Keratinocyte (primary cell): ENCODE results near the gene SELE. TPM values are rescaled to one million over a fixed set of nuclear protein-coding genes. Genes with fewer than 3 reads are reported as not detected.

Experiments used
- DNase-seq: peaks from one replicate; pipeline ENCODE4 v3.0.0-alpha.2; 2011; ENCODE audit warnings: low read depth, missing footprints, low spot score
- FAIRE-seq: peaks from 2 replicates; lab custom pipeline; 2011; peaks lifted over from hg19 to GRCh38; lab: Jason Lieb, UNC
- H2AFZ ChIP-seq: 2 replicates; pipeline ENCODE4 v1.6.0; 2012; ENCODE audit warnings: low read length, control low read depth, inconsistent platforms; ENCODE audit not compliant: control insufficient read depth
- H3K27ac ChIP-seq: 2 replicates; pipeline ENCODE4 v1.5.1; 2011; ENCODE audit warnings: low read length; ENCODE audit not compliant: control insufficient read depth, insufficient read depth
- H3K27me3 ChIP-seq: 3 replicates; pipeline ENCODE4 v1.6.0; 2011; ENCODE audit warnings: low read length; ENCODE audit not compliant: control insufficient read depth, insufficient read depth; ENCODE audit errors: extremely low read depth
- H3K36me3 ChIP-seq, 2 experiments: 2 replicates in 1 of 2; 3 replicates in 1 of 2; pipeline ENCODE4 v1.5.1; 2011; ENCODE audit warnings: low read length in 2 of 2, mild to moderate bottlenecking in 1 of 2; ENCODE audit not compliant: control insufficient read depth in 2 of 2, insufficient read depth in 2 of 2; ENCODE audit errors: extremely low read depth in 1 of 2
- H3K4me1 ChIP-seq: 3 replicates; pipeline ENCODE4 v1.5.1; 2011; ENCODE audit warnings: low read length; ENCODE audit not compliant: control insufficient read depth, insufficient read depth; ENCODE audit errors: extremely low read depth
- H3K4me2 ChIP-seq: 3 replicates; pipeline ENCODE4 v1.6.0; 2011; ENCODE audit warnings: low read depth, low read length; ENCODE audit not compliant: control insufficient read depth, insufficient read depth; ENCODE audit errors: extremely low read depth
- H3K4me3 ChIP-seq, 3 experiments: fragments of 200-600 bp in 1 of 3; sonication (generic) in 1 of 3; 2 replicates in 2 of 3; 3 replicates in 1 of 3; pipeline ENCODE4 v1.5.1; 2011 to 2016; ENCODE audit warnings: low read length in 3 of 3, mild to moderate bottlenecking in 3 of 3, control low read depth in 2 of 3, inconsistent platforms in 1 of 3, low read depth in 1 of 3, mixed read lengths in 1 of 3, mixed run types in 1 of 3, moderate library complexity in 1 of 3; ENCODE audit not compliant: control insufficient read depth in 2 of 3, insufficient read depth in 2 of 3; ENCODE audit errors: extremely low read depth in 1 of 3
- H3K79me2 ChIP-seq: 2 replicates; pipeline ENCODE4 v1.6.0; 2012; ENCODE audit warnings: low read length; ENCODE audit not compliant: control insufficient read depth, insufficient read depth
- H3K9ac ChIP-seq: 3 replicates; pipeline ENCODE4 v1.6.0; 2011; ENCODE audit warnings: low read length; ENCODE audit not compliant: control insufficient read depth, insufficient read depth; ENCODE audit errors: extremely low read depth
- H3K9me1 ChIP-seq: 3 replicates; pipeline ENCODE4 v1.6.0; 2011; ENCODE audit warnings: low read length; ENCODE audit not compliant: control insufficient read depth, insufficient read depth; ENCODE audit errors: extremely low read depth
- H3K9me3 ChIP-seq: 2 replicates; pipeline ENCODE4 v1.5.1; 2012; ENCODE audit warnings: low read depth, low read length; ENCODE audit not compliant: control insufficient read depth
- H4K20me1 ChIP-seq: 3 replicates; pipeline ENCODE4 v1.6.0; 2011; ENCODE audit warnings: low read length; ENCODE audit not compliant: control insufficient read depth, insufficient read depth; ENCODE audit errors: extremely low read depth
- CTCF ChIP-seq, 3 experiments: IDR thresholded peaks in 1 of 3; conservative IDR thresholded peaks in 1 of 3; optimal IDR thresholded peaks in 1 of 3; 2 replicates in 2 of 3; 3 replicates in 1 of 3; pipeline versions ENCODE3 to v1.5.1; 2011; ENCODE audit warnings: low read length in 3 of 3, mild to moderate bottlenecking in 3 of 3, moderate library complexity in 2 of 3, control low read depth in 1 of 3, inconsistent platforms in 1 of 3; ENCODE audit not compliant: insufficient read depth in 2 of 3; ENCODE audit errors: extremely low read depth in 1 of 3
- EZH2 ChIP-seq: IDR thresholded peaks from one replicate; pipeline ENCODE4 v1.6.1; 2012; ENCODE audit warnings: inconsistent platforms, mild to moderate bottlenecking, low read length, moderate library complexity
- dilution Hi-C: fragments of 300-500 bp; cut with MboI; formaldehyde crosslinking; loops from one replicate; pipeline ENCODE4 v1.7.0; 2020; ENCODE audit warnings: low sequenced_read_pairs; ENCODE audit not compliant: extremely low pct_ligation_motif_present
- polyA plus RNA-seq, 5 experiments: library from polyadenylated mRNA; depleted of rRNA in 3 of 5; stranded (reverse) in 3 of 5; stranded (forward) in 1 of 5; unstranded in 1 of 5; fragments of >200 nt; gene quantifications; 1 replicate in 1 of 5; 2 replicates in 3 of 5; 3 replicates in 1 of 5; pipeline versions ENCODE4 v1.2.1 to v1.2.3, GENCODE V29; 2011 to 2012; ENCODE audit warnings: missing spikeins in 2 of 5, low read depth in 1 of 5, low replicate concordance in 1 of 5

The SELE gene
- polyA plus RNA-seq, 1 donor (not counting 4 experiments of a cell fraction or from before 2014, with no cell fraction given): not detected

- FAIRE-seq: no peak
- dilution Hi-C loops: no loop called here
Observed at GRCh38 chr1:169708647-169709046, 25.2 kb downstream of the SELE start.

GRCh38 chr1:169707912-169708604 lies 25.8 kb downstream of the SELE start:
- Histone ChIP-seq H3K9me1 (no peaks in the 10 kb centered on the region), H3K4me2 (no peak overlapping the region), H3K9ac (no peak overlapping the region), H3K4me3 (no peak overlapping the region), H3K36me3 (no peaks in the 10 kb centered on the region), H3K79me2 (no peaks in the 10 kb centered on the region), H2AFZ (no peak overlapping the region), H3K27me3 (no peaks in the 10 kb centered on the region), H3K4me1 (peaks cover 5% of the 10 kb centered on the region), H3K27ac (no peak overlapping the region), H4K20me1 (no peaks in the 10 kb centered on the region), H3K9me3 (no peaks in the 10 kb centered on the region)
- DNase-seq (no peak), FAIRE-seq (no peak)
- dilution Hi-C loops: no loop called here
- no peak for TF ChIP-seq EZH2
- no peak for TF ChIP-seq CTCF (optimal IDR thresholded peaks at IDR 0.05 in 1 of 3, IDR thresholded peaks at IDR 0.05 in 1 of 3, conservative IDR thresholded peaks at IDR 0.05 in 1 of 3; ENCODE audit: extremely low read depth in 1 of 3, insufficient read depth in 2 of 3, low read length in 3 of 3)

More at GRCh38 chr1:169708647-169709046, 25.2 kb downstream of the SELE start:
- H2AFZ ChIP-seq: no peak overlapping the region
- no peak for DNase-seq
- TF ChIP-seq CTCF (optimal IDR thresholded peaks at IDR 0.05 in 1 of 3, IDR thresholded peaks at IDR 0.05 in 1 of 3, conservative IDR thresholded peaks at IDR 0.05 in 1 of 3; ENCODE audit: extremely low read depth in 1 of 3, insufficient read depth in 2 of 3, low read length in 3 of 3) (no peak), EZH2 (no peak)
- H3K9me3 ChIP-seq: no peaks in the 10 kb centered on the region
- H4K20me1 ChIP-seq: no peaks in the 10 kb centered on the region
- no peak overlapping the region for H3K27ac ChIP-seq
- H3K27me3 ChIP-seq: no peaks in the 10 kb centered on the region
- no peak overlapping the region for H3K9ac ChIP-seq
- no peaks in the 10 kb centered on the region for H3K9me1 ChIP-seq
- no peaks in the 10 kb centered on the region for H3K36me3 ChIP-seq
- H3K79me2 ChIP-seq: no peaks in the 10 kb centered on the region
- no peak overlapping the region for H3K4me2 ChIP-seq
- H3K4me3 ChIP-seq: no peak overlapping the region
- H3K4me1 ChIP-seq: peaks cover 5% of the 10 kb centered on the region
